Measurements from ENCODE around the gene ARRDC3.
A peak's percentile ranks its signal among the peaks of the same experiment; 100 is the strongest.

Gene ARRDC3

DNA sequence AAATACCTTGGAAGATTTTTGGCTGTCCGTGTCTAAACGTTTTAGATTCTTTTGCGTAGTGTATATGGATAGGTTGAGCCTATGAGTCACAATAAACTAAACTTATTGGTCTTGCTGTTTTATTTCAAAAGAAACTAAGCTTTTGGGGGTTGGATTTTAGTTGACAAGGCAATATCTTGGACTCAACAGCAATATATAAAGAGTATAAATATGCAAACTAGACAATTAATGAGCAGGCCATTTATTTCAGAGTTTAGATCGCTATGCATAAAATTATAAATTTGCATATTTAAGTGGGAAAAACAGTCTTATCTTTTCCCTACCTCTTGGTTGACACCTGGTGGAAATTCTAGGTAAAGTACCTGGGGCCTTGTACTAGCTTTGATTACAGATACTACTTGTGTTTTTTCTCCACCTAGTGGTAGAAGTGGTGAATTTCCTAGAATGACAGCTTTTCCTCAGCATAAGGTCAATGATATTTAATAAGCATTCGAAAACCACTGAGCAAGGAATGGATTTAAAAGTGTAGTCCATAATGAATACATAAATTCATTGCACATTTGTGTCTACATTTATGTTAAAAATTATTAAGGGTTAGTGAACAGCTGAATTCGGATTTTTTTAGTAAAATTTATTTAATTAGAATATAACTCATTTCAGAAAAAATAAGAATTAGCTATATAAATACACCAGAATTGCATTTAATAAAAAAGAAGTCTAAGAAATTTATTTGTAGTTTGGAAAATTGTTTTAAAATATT lies 1.7 kb upstream of the ARRDC3 start:
- DNase-seq = peak in 1 of 2 experiments; percentile 23

DNA sequence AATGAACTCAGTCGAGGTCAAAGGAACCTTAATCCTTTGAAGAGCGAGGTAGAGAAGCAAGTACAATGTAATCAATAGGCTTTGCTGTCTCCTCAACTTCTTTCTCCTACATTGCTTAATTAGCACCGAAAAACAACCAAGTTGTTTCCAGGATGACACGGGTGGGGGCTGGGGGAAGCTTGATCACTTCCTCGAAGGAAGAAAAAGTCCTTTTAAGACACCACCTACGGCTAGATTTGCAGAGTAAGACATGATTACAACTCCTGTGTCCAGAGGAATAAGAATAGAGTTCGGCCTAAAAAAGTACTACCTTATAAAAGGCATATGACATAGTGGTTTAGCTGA lies 811 bp upstream of the ARRDC3 start:
- DNase-seq = no peak

DNA sequence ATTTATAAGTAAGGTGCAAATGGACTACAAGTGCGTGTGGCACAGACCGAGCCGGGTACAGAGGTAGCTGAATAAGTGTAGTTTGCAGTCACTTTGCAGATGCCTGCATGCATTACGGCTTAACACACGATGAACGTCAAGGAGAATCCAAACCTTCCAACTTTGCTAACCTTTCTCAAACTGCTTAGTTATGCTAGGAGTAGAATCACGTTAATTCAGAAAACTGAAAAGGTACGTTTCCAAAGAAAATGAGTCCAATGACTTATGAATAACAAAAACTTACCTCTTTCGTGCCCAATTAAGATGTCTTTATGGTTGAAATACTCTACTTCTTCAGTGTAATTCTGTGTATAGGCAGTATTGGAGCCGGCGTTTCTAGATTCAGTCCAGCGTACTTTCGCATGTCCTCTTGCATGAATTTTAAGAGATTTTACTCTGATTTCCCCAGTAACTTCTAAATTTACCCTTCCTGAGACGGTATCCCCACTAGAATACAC lies 539 bp downstream of the ARRDC3 start:
- DNase-seq = peak; percentile 10 to 18

DNA sequence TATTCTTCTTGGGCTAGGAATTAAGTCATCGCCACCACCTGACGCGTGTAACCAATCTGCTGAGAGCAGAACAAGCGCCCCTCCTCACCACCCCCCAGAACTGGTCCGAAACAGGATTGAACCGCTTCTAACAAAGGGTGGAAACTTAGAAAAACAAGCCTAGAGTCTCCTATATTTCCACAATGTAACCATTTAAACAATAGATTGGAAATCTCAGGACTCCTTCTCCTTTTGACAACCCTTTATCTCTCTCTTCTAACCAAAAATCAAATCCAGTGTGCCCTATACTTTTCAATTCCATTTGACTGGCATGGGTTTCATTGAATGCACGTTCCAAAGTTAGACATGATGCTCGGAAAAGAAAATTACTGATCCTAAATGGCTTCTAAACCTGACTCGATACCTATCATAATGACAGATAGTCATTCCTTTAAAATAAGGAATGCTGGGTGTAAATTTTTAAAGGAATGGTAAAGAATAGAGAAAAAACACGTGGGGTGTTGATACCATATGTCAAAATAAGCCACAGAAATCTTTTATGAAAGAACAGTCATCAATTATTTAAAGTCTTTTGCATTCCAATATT lies 1.2 kb downstream of the ARRDC3 start:
- DNase-seq = peak; percentile 49 to 70

- no peak for DNase-seq
Observed at GRCh38 chr5:91381239-91381773, 1.8 kb downstream of the ARRDC3 start.

- peak; percentile 96 to 98 for DNase-seq
Observed at GRCh38 chr5:91380491-91381238, 2.5 kb downstream of the ARRDC3 start.

GRCh38 chr5:91379914-91380490 lies 3.1 kb downstream of the ARRDC3 start:
- peak; percentile 92 to 94 for DNase-seq

- DNase-seq = no peak
Observed at GRCh38 chr5:91379246-91379913, 3.7 kb downstream of the ARRDC3 start.

DNA sequence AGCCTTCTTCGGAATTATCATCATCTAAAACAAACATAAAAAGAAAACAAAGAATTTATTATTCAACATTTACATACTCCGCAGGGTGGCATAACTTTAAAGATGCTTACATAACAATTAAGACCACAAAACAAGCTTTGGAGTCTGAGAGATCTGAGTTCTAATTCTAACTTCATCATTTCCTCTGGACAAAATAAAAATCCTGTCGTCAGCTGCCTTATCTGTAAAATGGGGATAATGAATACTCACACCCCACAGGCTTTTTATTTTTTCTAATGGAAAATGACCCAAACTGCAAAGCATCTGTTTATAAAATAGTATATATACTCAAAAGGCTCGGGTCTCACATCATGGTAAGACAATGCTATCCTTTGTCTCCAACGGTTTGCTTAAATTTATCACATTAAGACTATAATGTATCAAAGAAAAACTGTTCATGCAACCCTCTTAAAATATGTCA lies 4.3 kb downstream of the ARRDC3 start:
- DNase-seq = no peak

DNA sequence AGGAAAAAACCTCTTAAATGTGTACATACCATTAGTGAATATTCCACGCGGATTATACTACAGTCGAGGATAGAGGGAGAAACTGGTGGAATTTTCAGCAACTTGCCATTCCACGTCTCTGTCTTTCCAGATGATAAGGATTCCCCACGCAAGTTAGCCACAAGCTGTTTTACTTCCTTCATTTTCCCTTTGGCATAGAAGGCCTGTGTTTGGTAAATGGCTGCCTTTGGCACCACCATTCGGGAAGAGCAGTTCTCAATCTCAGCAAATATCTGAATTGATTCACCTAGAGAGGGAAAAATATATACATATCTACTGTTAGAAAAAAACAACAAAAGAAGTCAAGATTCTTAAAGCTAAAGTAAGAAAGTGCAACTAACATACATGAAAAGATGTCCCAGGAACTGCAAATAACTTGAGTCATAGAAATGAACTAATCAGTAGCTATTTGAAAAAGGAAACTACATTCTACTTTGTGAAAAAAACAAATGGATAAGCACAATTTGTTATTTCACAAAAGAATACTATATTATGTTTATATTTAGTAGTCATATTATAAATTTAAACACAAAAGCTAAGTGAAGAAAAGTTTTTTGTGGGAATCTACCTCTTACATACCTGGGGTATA lies 8.1 kb downstream of the ARRDC3 start:
- no peak for DNase-seq

- no peak for DNase-seq
Observed at GRCh38 chr5:91373600-91373999, 9.5 kb downstream of the ARRDC3 start.

GRCh38 chr5:91373006-91373405 lies 10.1 kb downstream of the ARRDC3 start:
- DNase-seq = no peak

DNA sequence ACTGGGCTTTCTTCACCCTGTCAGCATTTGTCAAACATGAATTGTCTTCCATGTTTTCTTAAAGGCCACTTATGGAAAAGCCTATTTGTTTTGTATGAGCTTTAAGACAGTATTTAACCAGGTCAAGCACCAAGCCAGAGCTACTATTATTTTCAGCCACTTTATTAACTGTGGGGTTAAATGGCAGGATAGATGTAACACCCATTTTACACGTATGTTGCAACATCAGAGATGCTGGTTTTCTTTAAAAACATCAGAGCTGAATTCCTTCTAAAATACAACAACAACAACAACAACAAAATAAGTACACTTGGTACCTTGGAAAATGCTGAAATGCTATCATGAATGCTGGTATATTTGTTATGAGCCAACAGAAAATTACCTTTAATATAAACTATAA lies 13.6 kb downstream of the ARRDC3 start:
- no peak for DNase-seq

DNA sequence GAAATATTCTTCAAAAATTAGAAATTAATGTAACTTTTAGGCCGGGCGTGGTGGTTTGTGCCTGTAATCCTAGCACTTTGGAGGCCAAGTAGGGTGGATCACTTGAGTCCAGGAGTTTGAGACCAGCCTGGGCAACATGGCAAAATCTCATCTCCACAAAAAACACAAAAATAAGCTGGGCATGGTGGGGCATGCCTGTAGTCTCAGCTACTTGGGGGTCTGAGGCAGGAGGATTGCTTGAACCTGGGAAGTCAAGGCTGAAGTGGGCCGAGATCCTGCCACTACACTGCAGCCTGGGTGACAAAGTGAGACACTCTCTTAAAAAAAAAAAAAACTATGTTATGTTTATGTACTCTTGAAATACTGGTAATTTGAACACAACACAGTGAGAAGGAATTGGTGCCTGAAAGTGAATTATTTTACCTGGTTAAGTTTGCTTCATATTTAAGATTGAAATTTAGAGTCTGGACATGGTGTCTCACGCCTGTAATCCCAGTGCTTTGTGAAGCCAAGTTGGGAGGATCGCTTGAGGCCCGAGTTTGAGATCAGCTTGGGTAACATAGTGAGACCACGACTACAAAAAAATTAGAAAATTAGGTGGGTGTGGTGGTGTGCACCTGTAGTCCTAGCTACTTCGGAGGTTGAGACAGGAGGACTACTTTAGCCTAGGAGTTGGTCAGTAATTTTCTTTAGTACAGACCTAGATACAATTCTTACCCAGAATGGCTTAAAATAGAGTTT lies 15.0 kb downstream of the ARRDC3 start:
- DNase-seq = no peak

GRCh38 chr5:91367344-91367743 lies 15.8 kb downstream of the ARRDC3 start:
- DNase-seq = no peak

- DNase-seq = no peak
Observed at GRCh38 chr5:91366551-91366950, 16.6 kb downstream of the ARRDC3 start.

GRCh38 chr5:91365498-91365897 lies 17.6 kb downstream of the ARRDC3 start:
- DNase-seq = no peak

- DNase-seq = no peak
Observed at GRCh38 chr5:91362935-91363334, 20.2 kb downstream of the ARRDC3 start.

GRCh38 chr5:91361790-91362189 lies 21.3 kb downstream of the ARRDC3 start:
- DNase-seq = no peak

DNA sequence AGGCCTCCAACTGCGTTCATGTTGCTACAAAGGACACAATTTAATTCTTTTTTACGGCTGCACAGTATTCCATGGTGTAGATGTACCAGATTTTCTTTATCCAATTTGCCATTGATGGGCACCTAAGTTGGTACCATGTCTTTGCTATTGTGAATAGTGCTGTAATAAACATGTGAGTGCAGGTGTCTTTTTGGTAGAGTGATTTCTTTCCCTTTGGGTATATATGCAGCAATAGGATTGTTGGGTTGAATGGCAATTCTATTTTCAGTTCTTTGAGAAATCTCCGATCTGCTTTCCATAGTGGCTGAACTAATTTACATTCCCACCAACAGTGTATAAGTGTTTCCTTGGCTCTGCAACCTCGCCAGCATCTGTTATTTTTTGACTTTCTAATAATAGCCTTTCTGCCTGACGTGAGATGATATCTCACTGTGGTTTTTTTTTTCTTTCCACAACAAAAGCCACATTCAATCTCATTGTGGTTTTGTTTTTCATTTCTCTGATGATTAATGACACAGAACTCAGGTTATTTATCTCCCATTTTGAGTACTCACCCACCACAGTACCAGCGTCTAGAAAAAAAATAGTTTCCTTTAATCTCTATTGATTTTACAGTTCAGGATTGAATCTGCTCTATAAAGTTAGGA lies 21.9 kb downstream of the ARRDC3 start:
- no peak for DNase-seq
